Myometrial cell (primary cell): ENCODE results near the gene LAMA3. TPM values are rescaled to one million over a fixed set of nuclear protein-coding genes. Genes with fewer than 3 reads are reported as not detected.

Source experiments
- total RNA-seq: library from RNA; depleted of rRNA; stranded (reverse); fragments of >200 nt; gene quantifications from 2 replicates; pipeline ENCODE4 v1.2.3, GENCODE V29; 2015

LAMA3 gene
- 1.4 and 2.0 TPM in 2 replicates for total RNA-seq

GRCh38 chr18:23689031-23689615 lies at the start of gene LAMA3:
TSS of gene LAMA3 (plus strand) at chr18:23689453. CDS start at chr18:23689684, 231 bp downstream.

GRCh38 chr18:23662309-23663263 lies 26.7 kb upstream of the LAMA3 start, which contains the start of gene ANKRD29:
TSS of gene ANKRD29 (minus strand) at chr18:23662911. CDS start at chr18:23662730, 181 bp downstream.

Other genes with a start within 250 kb of the LAMA3 start
- gene RIOK3, start 236.2 kb upstream of the LAMA3 start, total RNA-seq, result 48.4 and 77.3 TPM in 2 replicates
- 17.3 and 25.3 TPM in 2 replicates for gene RMC1, start 185.9 kb upstream of the LAMA3 start, total RNA-seq
- gene NPC1, start 102.9 kb upstream of the LAMA3 start, total RNA-seq, result 28.3 and 53.5 TPM in 2 replicates
- 0.86 and 2.3 TPM in 2 replicates for gene ANKRD29, start 26.5 kb upstream of the LAMA3 start, total RNA-seq